PC-9 (cell line): Measurements from ENCODE around the gene NELL2.

Experiments used
- EZH2 ChIP-seq: fragments of 200-600 bp; sonication (generic); IDR thresholded peaks from 2 replicates; pipeline ENCODE4 v1.8.0; 2017; ENCODE audit warnings: antibody characterized with exemption, low read depth
- TF ChIP-seq, protein P1 (sequence below): fragments of 200-600 bp; sonication (generic); conservative IDR thresholded peaks from 2 replicates; pipeline ENCODE4 v1.6.1; 2017; ENCODE audit warnings: mixed run types, antibody characterized with exemption, mild to moderate bottlenecking, moderate library complexity

GRCh38 chr12:44779766-44780165, 96.3 kb downstream of the NELL2 start:
- TF ChIP-seq, protein P1, sequence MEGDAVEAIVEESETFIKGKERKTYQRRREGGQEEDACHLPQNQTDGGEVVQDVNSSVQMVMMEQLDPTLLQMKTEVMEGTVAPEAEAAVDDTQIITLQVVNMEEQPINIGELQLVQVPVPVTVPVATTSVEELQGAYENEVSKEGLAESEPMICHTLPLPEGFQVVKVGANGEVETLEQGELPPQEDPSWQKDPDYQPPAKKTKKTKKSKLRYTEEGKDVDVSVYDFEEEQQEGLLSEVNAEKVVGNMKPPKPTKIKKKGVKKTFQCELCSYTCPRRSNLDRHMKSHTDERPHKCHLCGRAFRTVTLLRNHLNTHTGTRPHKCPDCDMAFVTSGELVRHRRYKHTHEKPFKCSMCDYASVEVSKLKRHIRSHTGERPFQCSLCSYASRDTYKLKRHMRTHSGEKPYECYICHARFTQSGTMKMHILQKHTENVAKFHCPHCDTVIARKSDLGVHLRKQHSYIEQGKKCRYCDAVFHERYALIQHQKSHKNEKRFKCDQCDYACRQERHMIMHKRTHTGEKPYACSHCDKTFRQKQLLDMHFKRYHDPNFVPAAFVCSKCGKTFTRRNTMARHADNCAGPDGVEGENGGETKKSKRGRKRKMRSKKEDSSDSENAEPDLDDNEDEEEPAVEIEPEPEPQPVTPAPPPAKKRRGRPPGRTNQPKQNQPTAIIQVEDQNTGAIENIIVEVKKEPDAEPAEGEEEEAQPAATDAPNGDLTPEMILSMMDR: no peak
- TF ChIP-seq EZH2: no peak
